Progenitor cell of endocrine pancreas (in vitro differentiated cells): ENCODE data around the gene TLR5. TPM values are rescaled to one million over a fixed set of nuclear protein-coding genes. Genes with fewer than 3 reads are reported as not detected.
A peak's percentile ranks its signal among the peaks of the same experiment; 100 is the strongest.
"Not testable (repeated sequence)": the region's sequence is repeated elsewhere in the genome, so short reads cannot be mapped to it uniquely, and the experiment has no call there.

Experiments used
- DNase-seq: peaks from one replicate; pipeline ENCODE4 v3.0.0; 2021; ENCODE audit warnings: low spot score; ENCODE audit not compliant: unreplicated experiment
- H3K27ac Mint-ChIP-seq: 2 replicates; pipeline ENCODE4 v1.8.0; 2021; ENCODE audit warnings: mild to moderate bottlenecking, moderate library complexity, mixed read lengths
- H3K27me3 Mint-ChIP-seq: 2 replicates; pipeline ENCODE4 v1.8.0; 2021; ENCODE audit warnings: mixed read lengths
- H3K36me3 Mint-ChIP-seq: 2 replicates; pipeline ENCODE4 v1.8.0; 2022; ENCODE audit warnings: mixed read lengths; ENCODE audit not compliant: insufficient read depth
- H3K4me1 Mint-ChIP-seq: 2 replicates; pipeline ENCODE4 v1.8.0; 2021; ENCODE audit warnings: low read depth, mixed read lengths
- H3K4me3 Mint-ChIP-seq: 2 replicates; pipeline ENCODE4 v1.8.0; 2021; ENCODE audit warnings: low read depth, mild to moderate bottlenecking, moderate library complexity, mixed read lengths
- H3K9me3 Mint-ChIP-seq: 2 replicates; pipeline ENCODE4 v1.8.0; 2021; ENCODE audit warnings: low read depth, mixed read lengths
- total RNA-seq: library from RNA; stranded (reverse); gene quantifications from 2 replicates; pipeline ENCODE4 v1.2.1, GENCODE V29; 2021
- TF ChIP-seq, protein P1 (sequence below): fragments of 200-600 bp; sonication (generic); IDR thresholded peaks from one replicate; pipeline ENCODE4 v1.5.0; 2021; ENCODE audit warnings: antibody characterized with exemption, mild to moderate bottlenecking; ENCODE audit not compliant: unreplicated experiment

Gene TLR5
- total RNA-seq, 1 donor from 2014 or later: 3.2 TPM

DNA sequence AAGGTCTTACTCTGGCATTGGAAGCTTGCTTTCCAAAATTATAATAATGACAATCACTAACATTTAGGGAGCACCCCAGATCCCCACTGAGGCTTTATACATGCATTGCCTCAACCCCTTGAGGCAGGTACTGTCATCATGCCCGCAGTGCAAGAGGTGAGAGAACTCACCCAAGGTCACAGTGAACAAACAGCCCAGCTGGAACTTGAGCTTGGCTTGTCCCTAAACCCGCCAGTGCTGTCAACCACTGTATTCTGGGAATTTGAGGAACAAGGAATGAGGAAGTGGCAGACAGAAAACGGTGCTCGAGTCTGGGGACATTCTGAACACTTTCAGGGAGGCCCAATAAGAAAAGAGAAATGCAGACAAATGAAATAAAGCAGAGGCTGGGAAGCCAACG, 34.6 kb upstream of the TLR5 start:
- H3K4me3 Mint-ChIP-seq: peak overlapping the region; percentile 13
- H3K27me3 Mint-ChIP-seq: peaks cover 23% of the 10 kb centered on the region
- H3K4me1 Mint-ChIP-seq: peaks cover 16% of the 10 kb centered on the region
- TF ChIP-seq, protein P1, sequence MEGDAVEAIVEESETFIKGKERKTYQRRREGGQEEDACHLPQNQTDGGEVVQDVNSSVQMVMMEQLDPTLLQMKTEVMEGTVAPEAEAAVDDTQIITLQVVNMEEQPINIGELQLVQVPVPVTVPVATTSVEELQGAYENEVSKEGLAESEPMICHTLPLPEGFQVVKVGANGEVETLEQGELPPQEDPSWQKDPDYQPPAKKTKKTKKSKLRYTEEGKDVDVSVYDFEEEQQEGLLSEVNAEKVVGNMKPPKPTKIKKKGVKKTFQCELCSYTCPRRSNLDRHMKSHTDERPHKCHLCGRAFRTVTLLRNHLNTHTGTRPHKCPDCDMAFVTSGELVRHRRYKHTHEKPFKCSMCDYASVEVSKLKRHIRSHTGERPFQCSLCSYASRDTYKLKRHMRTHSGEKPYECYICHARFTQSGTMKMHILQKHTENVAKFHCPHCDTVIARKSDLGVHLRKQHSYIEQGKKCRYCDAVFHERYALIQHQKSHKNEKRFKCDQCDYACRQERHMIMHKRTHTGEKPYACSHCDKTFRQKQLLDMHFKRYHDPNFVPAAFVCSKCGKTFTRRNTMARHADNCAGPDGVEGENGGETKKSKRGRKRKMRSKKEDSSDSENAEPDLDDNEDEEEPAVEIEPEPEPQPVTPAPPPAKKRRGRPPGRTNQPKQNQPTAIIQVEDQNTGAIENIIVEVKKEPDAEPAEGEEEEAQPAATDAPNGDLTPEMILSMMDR: no peak
- H3K9me3 Mint-ChIP-seq: no peaks in the 10 kb centered on the region
- H3K36me3 Mint-ChIP-seq: no peaks in the 10 kb centered on the region
- peak overlapping the region; percentile 14 for H3K27ac Mint-ChIP-seq
- no peak for DNase-seq

DNA sequence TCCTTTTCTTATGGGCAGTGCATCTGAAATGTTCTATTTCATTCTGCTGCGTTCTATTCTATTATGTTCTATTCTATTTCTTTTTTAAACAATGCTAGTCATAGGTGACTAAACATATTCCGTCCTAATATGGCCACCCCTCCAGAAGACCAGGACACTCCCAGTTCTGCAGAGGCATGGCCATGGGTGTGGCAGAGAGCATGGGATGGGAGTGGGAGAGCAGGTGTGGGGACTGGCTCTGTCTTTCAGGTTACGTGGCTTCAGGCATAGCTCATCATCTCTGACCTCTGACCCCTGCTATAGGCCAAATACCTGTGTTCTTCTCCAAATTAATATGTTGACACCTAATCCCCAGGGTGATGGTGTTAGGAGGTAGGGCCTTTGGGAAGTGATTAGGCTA, 33.4 kb upstream of the TLR5 start:
- Mint-ChIP-seq H3K9me3 (no peaks in the 10 kb centered on the region), H3K4me1 (peaks cover 16% of the 10 kb centered on the region), H3K4me3 (no peak overlapping the region), H3K27me3 (peaks cover 13% of the 10 kb centered on the region), H3K36me3 (no peaks in the 10 kb centered on the region), H3K27ac (no peak overlapping the region)
- no peak for DNase-seq
- TF ChIP-seq, protein P1: no peak

DNA sequence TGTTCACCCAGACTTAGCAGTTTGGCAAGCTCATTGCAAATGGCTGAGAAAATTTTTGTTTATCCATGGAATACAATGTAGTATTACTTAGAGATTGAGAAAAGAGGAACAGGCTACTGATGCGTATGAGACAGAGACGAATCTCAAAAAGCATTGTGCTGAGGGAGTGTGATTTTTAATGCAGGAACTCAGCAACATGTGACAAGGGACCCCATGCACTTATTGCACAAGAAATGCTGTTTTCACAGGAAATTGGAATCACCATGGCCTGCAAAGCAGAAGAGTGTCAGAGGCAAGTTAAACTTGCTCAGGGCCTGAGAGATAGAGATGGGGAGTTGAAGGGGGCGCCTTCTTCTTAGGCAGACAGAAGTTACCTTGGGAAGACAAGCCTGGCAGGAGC, 32.6 kb upstream of the TLR5 start:
- TF ChIP-seq, protein P1: no peak
- no peaks in the 10 kb centered on the region for H3K36me3 Mint-ChIP-seq
- no peak overlapping the region for H3K27ac Mint-ChIP-seq
- DNase-seq: no peak
- peaks cover 5% of the 10 kb centered on the region for H3K27me3 Mint-ChIP-seq
- peaks cover 13% of the 10 kb centered on the region for H3K4me1 Mint-ChIP-seq
- H3K4me3 Mint-ChIP-seq: no peak overlapping the region
- no peaks in the 10 kb centered on the region for H3K9me3 Mint-ChIP-seq

DNA sequence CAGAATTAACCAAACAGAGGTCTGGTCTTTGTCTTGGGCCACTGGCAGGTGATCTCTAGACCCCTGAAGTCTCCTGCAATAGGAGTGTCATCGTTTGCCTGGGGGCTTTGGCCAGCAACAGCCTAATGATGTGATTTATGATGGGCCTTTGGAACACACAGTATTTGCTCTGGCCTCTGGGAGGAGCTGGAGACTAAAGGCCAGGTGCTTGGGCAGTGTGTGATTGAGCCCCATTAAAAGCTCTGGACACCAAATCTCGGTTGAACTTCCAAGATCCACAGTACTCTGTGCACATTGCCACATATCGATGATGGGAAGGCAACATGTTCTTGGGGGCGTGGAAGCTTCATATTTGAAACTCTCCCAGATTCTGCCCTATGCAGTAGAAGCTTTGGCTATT, 32.0 kb upstream of the TLR5 start:
- no peak for DNase-seq

DNA sequence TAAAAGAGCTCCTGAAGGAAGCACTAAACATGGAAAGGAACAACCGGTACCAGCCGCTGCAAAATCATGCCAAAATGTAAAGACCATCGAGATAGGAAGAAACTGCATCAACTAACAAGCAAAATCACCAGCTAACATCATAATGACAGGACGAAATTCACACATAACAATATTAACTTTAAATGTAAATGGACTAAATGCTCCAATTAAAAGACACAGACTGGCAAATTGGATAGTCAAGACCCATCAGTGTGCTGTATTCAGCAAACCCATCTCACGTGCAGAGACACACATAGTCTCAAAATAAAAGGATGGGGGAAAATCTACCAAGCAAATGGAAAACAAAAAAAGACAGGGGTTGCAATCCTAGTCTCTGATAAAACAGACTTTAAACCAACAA, 26.4 kb upstream of the TLR5 start:
- H3K4me1 Mint-ChIP-seq, H3K27me3 Mint-ChIP-seq, H3K36me3 Mint-ChIP-seq, H3K27ac Mint-ChIP-seq, DNase-seq, H3K9me3 Mint-ChIP-seq, H3K4me3 Mint-ChIP-seq: not testable (repeated sequence)

More for the DNA sequence above, 32.0 kb upstream of the TLR5 start:
- H3K27ac Mint-ChIP-seq: no peak overlapping the region
- H3K9me3 Mint-ChIP-seq: peaks cover 2% of the 10 kb centered on the region
- TF ChIP-seq, protein P1: peak; percentile 39
- H3K36me3 Mint-ChIP-seq: no peaks in the 10 kb centered on the region
- peaks cover 5% of the 10 kb centered on the region for H3K27me3 Mint-ChIP-seq
- no peak overlapping the region for H3K4me3 Mint-ChIP-seq
- peaks cover 14% of the 10 kb centered on the region for H3K4me1 Mint-ChIP-seq

DNA sequence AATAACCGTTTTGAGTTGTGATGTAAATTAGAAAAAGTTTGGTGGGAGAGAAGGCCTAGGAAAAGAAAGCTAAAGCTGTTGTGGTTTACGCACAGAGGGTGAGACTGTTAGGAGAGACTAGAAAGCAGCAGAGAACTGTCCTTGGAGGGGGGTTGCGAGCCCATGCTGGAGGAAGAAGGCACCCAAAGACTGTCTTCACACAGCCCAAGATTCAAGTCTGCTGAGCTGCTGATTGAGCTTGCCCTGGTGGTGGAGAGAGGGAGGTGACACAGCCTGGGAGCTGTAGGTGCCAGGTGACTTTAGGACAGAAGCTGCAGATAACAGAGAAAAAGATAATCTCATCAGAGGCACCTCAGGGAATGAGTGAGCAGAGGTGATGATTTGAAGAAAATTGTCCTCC, 18.3 kb upstream of the TLR5 start:
- Mint-ChIP-seq H3K36me3 (no peaks in the 10 kb centered on the region), H3K27me3 (peaks cover 28% of the 10 kb centered on the region), H3K4me1 (peaks cover 1% of the 10 kb centered on the region), H3K27ac (no peak overlapping the region), H3K4me3 (no peak overlapping the region), H3K9me3 (no peaks in the 10 kb centered on the region)
- TF ChIP-seq, protein P1: peak; percentile 24
- DNase-seq: no peak
